ENCODE data around the gene NTN1. TPM values are rescaled to one million over a fixed set of nuclear protein-coding genes. Genes with fewer than 3 reads are reported as not detected.

Gene NTN1
- total RNA-seq, 1 donor from 2014 or later, result 0.45 TPM

- peaks cover 27% of the 10 kb centered on the region for H3K4me1 ChIP-seq
- Mint-ChIP-seq H3K4me3 (no peak overlapping the region), H3K9me3 (no peaks in the 10 kb centered on the region), H3K27me3 (ENCODE audit: insufficient read depth, low read depth) (peaks cover 41% of the 10 kb centered on the region), H3K4me1 (peaks cover 19% of the 10 kb centered on the region), H3K27ac (no peak overlapping the region), H3K36me3 (no peaks in the 10 kb centered on the region)
- TF ChIP-seq EZH2 (IDR thresholded peaks at IDR 0.05) (no peak), CTCF (IDR thresholded peaks at IDR 0.05) (peak; percentile 43), EZH2phosphoT487 (IDR thresholded peaks at IDR 0.05) (peak; percentile 41)
- peaks cover 31% of the 10 kb centered on the region for H4K20me1 ChIP-seq (ENCODE audit: low read depth)
- no peaks in the 10 kb centered on the region for H3K79me2 ChIP-seq (ENCODE audit: low read depth)
- no peak overlapping the region for H3K27ac ChIP-seq
- peak overlapping the region; percentile 58 for H3K4me2 ChIP-seq
- peak; percentile 88 for DNase-seq (ENCODE audit: low spot score)
- H3K4me3 ChIP-seq, result no peak overlapping the region
- no peak overlapping the region for H3K9ac ChIP-seq
- H3F3A ChIP-seq (ENCODE audit: low read depth), result peaks cover 19% of the 10 kb centered on the region
- no peak overlapping the region for H2AFZ ChIP-seq (replicated peaks)
- no peaks in the 10 kb centered on the region for H3K9me3 ChIP-seq (ENCODE audit: low read depth)
- no peaks in the 10 kb centered on the region for H3K36me3 ChIP-seq
- peaks cover 56% of the 10 kb centered on the region for H3K27me3 ChIP-seq
These were observed 204.2 kb downstream of the NTN1 start for GRCh38 chr17:9225305-9226101.

- no peak overlapping the region for H3K4me3 ChIP-seq
- no peaks in the 10 kb centered on the region for H3K79me2 ChIP-seq (ENCODE audit: low read depth)
- TF ChIP-seq CTCF (IDR thresholded peaks at IDR 0.05) (no peak), EZH2phosphoT487 (IDR thresholded peaks at IDR 0.05) (no peak), EZH2 (IDR thresholded peaks at IDR 0.05) (no peak)
- Mint-ChIP-seq H3K27me3 (ENCODE audit: insufficient read depth, low read depth) (peaks cover 37% of the 10 kb centered on the region), H3K4me3 (no peak overlapping the region), H3K36me3 (no peaks in the 10 kb centered on the region), H3K9me3 (no peaks in the 10 kb centered on the region), H3K27ac (no peak overlapping the region), H3K4me1 (peaks cover 12% of the 10 kb centered on the region)
- H3K4me1 ChIP-seq, result peaks cover 20% of the 10 kb centered on the region
- no peak overlapping the region for H3K27ac ChIP-seq
- no peaks in the 10 kb centered on the region for H3K36me3 ChIP-seq
- no peak overlapping the region for H2AFZ ChIP-seq (replicated peaks)
- H4K20me1 ChIP-seq (ENCODE audit: low read depth), result peaks cover 26% of the 10 kb centered on the region
- peaks cover 11% of the 10 kb centered on the region for H3F3A ChIP-seq (ENCODE audit: low read depth)
- no peaks in the 10 kb centered on the region for H3K9me3 ChIP-seq (ENCODE audit: low read depth)
- no peak overlapping the region for H3K9ac ChIP-seq
- no peak for DNase-seq (ENCODE audit: low spot score)
- peak overlapping the region; percentile 35 for H3K4me2 ChIP-seq
- H3K27me3 ChIP-seq, result peaks cover 56% of the 10 kb centered on the region
These were observed 205.0 kb downstream of the NTN1 start for GRCh38 chr17:9226130-9226793.

GRCh38 chr17:9226794-9227135 lies 205.5 kb downstream of the NTN1 start:
- Mint-ChIP-seq H3K27ac (no peak overlapping the region), H3K4me1 (peaks cover 7% of the 10 kb centered on the region), H3K36me3 (no peaks in the 10 kb centered on the region), H3K9me3 (no peaks in the 10 kb centered on the region), H3K27me3 (ENCODE audit: insufficient read depth, low read depth) (peaks cover 32% of the 10 kb centered on the region), H3K4me3 (no peak overlapping the region)
- Histone ChIP-seq H3K4me1 (peaks cover 15% of the 10 kb centered on the region), H3K27me3 (peaks cover 53% of the 10 kb centered on the region), H3K79me2 (ENCODE audit: low read depth) (no peaks in the 10 kb centered on the region), H2AFZ (replicated peaks) (no peak overlapping the region), H3F3A (ENCODE audit: low read depth) (peaks cover 6% of the 10 kb centered on the region), H3K9me3 (ENCODE audit: low read depth) (no peaks in the 10 kb centered on the region), H3K9ac (no peak overlapping the region), H3K4me3 (no peak overlapping the region), H3K27ac (no peak overlapping the region), H4K20me1 (ENCODE audit: low read depth) (peaks cover 21% of the 10 kb centered on the region), H3K4me2 (no peak overlapping the region), H3K36me3 (no peaks in the 10 kb centered on the region)
- TF ChIP-seq EZH2phosphoT487 (IDR thresholded peaks at IDR 0.05), result no peak
- no peak for TF ChIP-seq CTCF (IDR thresholded peaks at IDR 0.05)
- TF ChIP-seq EZH2 (IDR thresholded peaks at IDR 0.05), result no peak
- DNase-seq (ENCODE audit: low spot score), result no peak
